GM12892 (cell line): ENCODE results near the gene GMCL2.
"Not testable (repeated sequence)": the region's sequence is repeated elsewhere in the genome, so short reads cannot be mapped to it uniquely, and the experiment has no call there.

Experiments used
- DNase-seq: peaks from one replicate; pipeline ENCODE4 v3.0.0; 2011; ENCODE audit not compliant: insufficient read length
- FAIRE-seq: peaks from 2 replicates; lab custom pipeline; 2011; peaks lifted over from hg19 to GRCh38; lab: Jason Lieb, UNC
- POLR2A ChIP-seq: IDR thresholded peaks from 2 replicates; pipeline ENCODE4 v1.6.1; 2011; ENCODE audit warnings: low read depth, low read length, control low read depth
- POLR2AphosphoS5 ChIP-seq: IDR thresholded peaks from 2 replicates; pipeline ENCODE4 v1.6.1; 2011; ENCODE audit warnings: low read depth, low read length, control low read depth
- TAF1 ChIP-seq: IDR thresholded peaks from 2 replicates; pipeline ENCODE4 v1.6.1; 2011; ENCODE audit warnings: low read depth, mild to moderate bottlenecking, control low read depth, low read length, borderline replicate concordance

The GMCL2 gene

GRCh38 chr5:178203670-178204181 is 16.6 kb upstream of the GMCL2 start:
- FAIRE-seq (no peak), DNase-seq (no peak)
- no peak for TF ChIP-seq POLR2A

GRCh38 chr5:178202541-178202940 is 15.4 kb upstream of the GMCL2 start:
- no peak for DNase-seq
- FAIRE-seq: no peak
- TF ChIP-seq POLR2AphosphoS5 (no peak), TAF1 (no peak), POLR2A (no peak)

GRCh38 chr5:178201927-178202235 is 14.7 kb upstream of the GMCL2 start:
- TF ChIP-seq POLR2A (no peak), POLR2AphosphoS5 (no peak), TAF1 (no peak)
- DNase-seq (no peak), FAIRE-seq (no peak)

GRCh38 chr5:178201221-178201926 is 14.2 kb upstream of the GMCL2 start:
- DNase-seq (no peak), FAIRE-seq (no peak)
- TF ChIP-seq POLR2AphosphoS5: no peak
- no peak for TF ChIP-seq TAF1
- TF ChIP-seq POLR2A: no peak

- TF ChIP-seq TAF1 (no peak), POLR2A (no peak), POLR2AphosphoS5 (no peak)
- FAIRE-seq: no peak
- no peak for DNase-seq
Measured at GRCh38 chr5:178199581-178200434, 12.6 kb upstream of the GMCL2 start.

GRCh38 chr5:178198706-178199105 is 11.5 kb upstream of the GMCL2 start:
- DNase-seq: no peak
- TF ChIP-seq POLR2A (no peak), POLR2AphosphoS5 (no peak), TAF1 (no peak)
- no peak for FAIRE-seq

- not testable (repeated sequence) for FAIRE-seq, DNase-seq
Measured at GRCh38 chr5:178198151-178198550, 11.0 kb upstream of the GMCL2 start.

- TF ChIP-seq POLR2A: no peak
- TF ChIP-seq TAF1: no peak
- no peak for TF ChIP-seq POLR2AphosphoS5
- DNase-seq (no peak), FAIRE-seq (no peak)
Measured at GRCh38 chr5:178196986-178197385, 9.8 kb upstream of the GMCL2 start.

- FAIRE-seq: no peak
- no peak for DNase-seq
- TF ChIP-seq POLR2A (no peak), TAF1 (no peak), POLR2AphosphoS5 (no peak)
Measured at GRCh38 chr5:178196281-178196812, 9.2 kb upstream of the GMCL2 start.

- no peak for TF ChIP-seq POLR2A
- no peak for TF ChIP-seq TAF1
- TF ChIP-seq POLR2AphosphoS5: no peak
- FAIRE-seq (no peak), DNase-seq (no peak)
Measured at GRCh38 chr5:178194026-178194425, 6.9 kb upstream of the GMCL2 start.

GRCh38 chr5:178193251-178193809 is 6.2 kb upstream of the GMCL2 start:
- TF ChIP-seq POLR2A (no peak), POLR2AphosphoS5 (no peak), TAF1 (no peak)
- no peak for DNase-seq
- no peak for FAIRE-seq

GRCh38 chr5:178192787-178193186 is 5.6 kb upstream of the GMCL2 start:
- no peak for TF ChIP-seq POLR2A
- no peak for TF ChIP-seq TAF1
- TF ChIP-seq POLR2AphosphoS5: no peak
- DNase-seq: no peak
- no peak for FAIRE-seq
